ENCODE results near the gene KCMF1.

The KCMF1 gene

GRCh38 chr2:84962917-84963316 is 8.0 kb upstream of the KCMF1 start:
- H3K4me3 ChIP-seq (ENCODE audit: low read depth, low read length), result no peak overlapping the region
- CTCF ChIA-PET, result interaction anchor here (0.6 to 1.0 kb wide), 2 partner anchors 27 to 55 kb away, joined by 3 to 5 read pairs; no protein-coding TSS in a partner anchor
- POLR2A ChIA-PET, result interaction anchor here (1.1 kb wide), 1 partner anchor 8 kb away, joined by 3 read pairs; the partner anchor contains the start of gene KCMF1
- peaks cover 23% of the 10 kb centered on the region for H3K4me1 ChIP-seq (ENCODE audit: control insufficient read depth, insufficient read depth, low read length)
- no peak for TF ChIP-seq ZNF169 (tag by site-specific recombination; IDR thresholded peaks at IDR 0.05)
- no peak for TF ChIP-seq ZNF530 (tag by site-specific recombination; IDR thresholded peaks at IDR 0.05; ENCODE audit: low read depth)
- TF ChIP-seq SALL2 (tag by site-specific recombination; IDR thresholded peaks at IDR 0.05; ENCODE audit: borderline replicate concordance), result no peak
- TF ChIP-seq ZSCAN4 (tag by site-specific recombination; IDR thresholded peaks at IDR 0.05), result no peak
- no peak for TF ChIP-seq ZNF580 (tag by site-specific recombination; IDR thresholded peaks at IDR 0.05)
- TF ChIP-seq BCL11A (tag by site-specific recombination; IDR thresholded peaks at IDR 0.05; ENCODE audit: low read depth), result no peak
- TF ChIP-seq ZNF555 (tag by site-specific recombination; conservative IDR thresholded peaks at IDR 0.05), result no peak
- TF ChIP-seq ZNF266 (tag by site-specific recombination; IDR thresholded peaks at IDR 0.05; ENCODE audit: low read depth), result no peak
- TF ChIP-seq KLF17 (tag by site-specific recombination; IDR thresholded peaks at IDR 0.05), result no peak
- no peak for TF ChIP-seq ZNF677 (tag by site-specific recombination; IDR thresholded peaks at IDR 0.05)
- no peak for TF ChIP-seq ZNF768 (tag by site-specific recombination; IDR thresholded peaks at IDR 0.05)
- no peak for TF ChIP-seq SP7 (tag by site-specific recombination; IDR thresholded peaks at IDR 0.05)
- no peak for TF ChIP-seq CTCF (tag by site-specific recombination; IDR thresholded peaks at IDR 0.05)
- TF ChIP-seq ZNF658 (tag by site-specific recombination; IDR thresholded peaks at IDR 0.05), result no peak
- no peak for TF ChIP-seq ZNF366 (tag by site-specific recombination; conservative IDR thresholded peaks at IDR 0.05)
- no peak for TF ChIP-seq PRDM10 (tag by site-specific recombination; IDR thresholded peaks at IDR 0.05)
- no peak for TF ChIP-seq ZNF518A (tag by site-specific recombination; conservative IDR thresholded peaks at IDR 0.05; ENCODE audit: low read depth)
- TF ChIP-seq ZNF660 (tag by site-specific recombination; IDR thresholded peaks at IDR 0.05), result no peak
- TF ChIP-seq ZNF791 (tag by site-specific recombination; IDR thresholded peaks at IDR 0.05), result no peak
- H3K36me3 ChIP-seq (ENCODE audit: control insufficient read depth in 2 of 2, insufficient read depth in 1 of 2, low read length in 2 of 2), result peaks cover 15 to 17% of the 10 kb centered on the region in 2 experiments; a peak in 2 of 3 replicates
- no peaks in the 10 kb centered on the region for H3K9me3 ChIP-seq (ENCODE audit: control insufficient read depth, insufficient read depth, low read depth, low read length)
- H3K27ac ChIP-seq (ENCODE audit: extremely low read depth, low read depth, low read length), result no peak overlapping the region
